NCI-H82 (cell line): ENCODE results near the gene VPS37B.
"Not testable (repeated sequence)": the region's sequence is repeated elsewhere in the genome, so short reads cannot be mapped to it uniquely, and the experiment has no call there.

Source experiments
- DNase-seq: peaks from one replicate; lab custom pipeline; 2025; lab: John Stamatoyannopoulos, UW

The VPS37B gene, protein sequence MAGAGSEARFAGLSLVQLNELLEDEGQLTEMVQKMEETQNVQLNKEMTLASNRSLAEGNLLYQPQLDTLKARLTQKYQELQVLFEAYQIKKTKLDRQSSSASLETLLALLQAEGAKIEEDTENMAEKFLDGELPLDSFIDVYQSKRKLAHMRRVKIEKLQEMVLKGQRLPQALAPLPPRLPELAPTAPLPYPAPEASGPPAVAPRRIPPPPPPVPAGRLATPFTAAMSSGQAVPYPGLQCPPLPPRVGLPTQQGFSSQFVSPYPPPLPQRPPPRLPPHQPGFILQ

GRCh38 chr12:122895704-122896636 lies at the start of gene VPS37B:
TSS of gene VPS37B (minus strand) at chr12:122896124. CDS start at chr12:122896062, 62 bp downstream.
- DNase-seq = peak; percentile 82

DNA sequence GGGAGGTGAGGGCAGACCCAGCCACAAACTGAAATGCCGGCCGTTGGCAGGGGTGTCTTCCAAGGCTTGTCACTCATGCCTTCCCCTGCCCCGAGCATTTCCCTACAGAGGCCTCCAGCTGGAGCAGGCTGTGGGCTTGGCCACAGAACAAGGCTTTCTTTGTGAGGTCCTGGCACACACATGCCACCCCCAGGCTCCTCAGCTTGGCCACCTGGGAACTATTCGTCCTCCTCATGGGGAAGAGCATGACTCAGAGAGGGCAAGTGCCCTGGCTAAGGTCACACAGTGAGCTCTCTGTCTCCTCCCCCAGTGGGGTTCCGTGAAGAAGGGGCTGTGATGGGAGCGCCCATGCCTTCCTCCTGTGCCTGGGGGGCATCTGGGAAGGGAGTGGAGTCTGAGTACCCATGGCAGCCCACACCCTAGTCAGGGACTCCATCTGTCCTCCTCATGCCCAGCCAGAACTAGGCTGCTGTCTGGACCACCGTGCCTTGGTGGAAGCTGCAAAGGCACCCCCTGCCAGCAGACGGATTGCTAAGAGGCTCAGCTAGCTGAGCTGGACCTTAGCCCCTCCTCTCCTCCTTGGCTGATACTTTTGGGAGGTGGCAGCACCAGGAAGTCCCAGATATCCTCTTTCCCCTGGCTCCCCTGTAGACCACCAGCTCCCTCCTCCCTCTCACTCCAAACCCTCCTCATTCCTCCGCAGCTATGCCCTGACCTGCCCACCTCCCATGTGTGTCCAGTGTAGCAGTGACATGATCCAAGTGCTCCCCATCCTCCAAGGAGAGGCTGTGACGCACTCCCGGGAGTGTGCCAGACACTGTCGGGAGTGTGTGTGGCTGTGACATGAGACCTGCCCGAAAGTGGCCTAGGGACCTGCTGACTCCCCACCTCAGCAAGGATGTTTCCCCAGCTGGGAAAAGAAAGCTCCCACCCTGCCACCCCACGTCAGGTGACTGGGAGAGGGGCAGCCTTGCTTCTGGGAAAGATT lies 49.0 kb upstream of the VPS37B start:
- no peak for DNase-seq

GRCh38 chr12:122943196-122943595 lies 47.3 kb upstream of the VPS37B start:
- DNase-seq = no peak

GRCh38 chr12:122942637-122943036 lies 46.7 kb upstream of the VPS37B start:
- no peak for DNase-seq

- DNase-seq = not testable (repeated sequence)
Measured at GRCh38 chr12:122941351-122941750, 45.4 kb upstream of the VPS37B start.

DNA sequence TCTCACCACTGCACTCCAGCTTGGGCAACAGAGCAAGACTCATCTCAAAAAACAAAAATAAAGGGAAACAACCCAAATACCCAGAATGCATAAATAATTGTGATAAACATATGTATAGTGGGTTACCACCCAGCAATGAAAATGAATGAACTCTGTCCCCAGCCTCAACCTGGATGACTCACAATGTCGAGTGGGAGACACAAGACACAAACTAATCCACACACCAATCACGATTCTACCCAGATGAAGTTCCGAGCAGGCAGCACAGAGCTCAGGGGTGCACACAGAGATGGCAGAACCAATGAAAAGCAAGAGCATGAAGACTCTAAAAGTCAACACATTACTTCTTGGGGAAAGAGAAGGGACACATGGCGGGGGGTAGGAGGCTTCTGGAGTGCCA lies 43.2 kb upstream of the VPS37B start:
- DNase-seq = no peak

DNA sequence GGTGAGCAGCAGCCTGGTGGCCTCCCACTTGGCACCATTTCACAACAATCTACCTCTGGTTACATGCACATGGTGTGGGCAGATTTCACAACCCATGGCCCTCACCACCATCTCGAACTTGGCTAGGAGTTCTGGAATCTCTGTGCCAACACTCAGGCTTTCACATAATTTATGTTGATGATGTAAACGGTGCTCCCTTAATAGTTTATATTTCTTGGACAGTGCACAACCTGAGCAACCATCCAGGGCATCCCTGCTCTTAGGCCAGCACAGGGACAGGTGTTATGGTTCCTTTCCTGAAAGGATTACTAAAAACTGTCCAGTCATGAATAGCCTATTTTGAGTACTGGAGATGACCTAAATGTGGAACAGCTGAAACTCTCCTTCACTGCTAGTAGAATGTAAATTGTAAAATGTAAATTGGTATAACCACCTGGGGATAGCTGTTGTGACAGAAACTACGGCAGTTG lies 41.7 kb upstream of the VPS37B start:
- no peak for DNase-seq

DNA sequence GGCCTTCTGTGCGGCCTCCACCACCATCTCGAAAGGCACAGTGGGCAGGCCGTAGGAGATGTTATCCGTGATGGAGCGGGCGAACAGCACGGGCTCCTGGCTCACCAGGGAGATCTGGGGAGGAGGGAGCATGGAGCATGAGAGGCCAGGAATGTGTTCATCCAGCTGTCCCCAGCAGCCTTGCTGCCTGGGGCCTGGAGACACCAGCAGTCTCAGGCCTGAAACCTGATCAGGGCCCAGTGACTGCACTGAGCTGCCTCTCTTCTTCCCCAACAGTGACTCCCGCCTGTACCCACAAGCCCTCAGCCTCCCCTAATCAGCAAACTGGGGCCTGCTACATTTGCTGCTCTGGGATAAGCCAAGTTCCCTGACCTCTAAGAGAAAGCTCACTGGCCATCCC lies 39.4 kb upstream of the VPS37B start:
- no peak for DNase-seq

- DNase-seq = no peak
Measured at GRCh38 chr12:122934722-122935121, 38.8 kb upstream of the VPS37B start.

- no peak for DNase-seq
Measured at GRCh38 chr12:122932207-122932606, 36.3 kb upstream of the VPS37B start.

GRCh38 chr12:122929812-122930211 lies 33.9 kb upstream of the VPS37B start:
- DNase-seq = no peak

- no peak for DNase-seq
Measured at GRCh38 chr12:122929148-122929538, 33.2 kb upstream of the VPS37B start.

DNA sequence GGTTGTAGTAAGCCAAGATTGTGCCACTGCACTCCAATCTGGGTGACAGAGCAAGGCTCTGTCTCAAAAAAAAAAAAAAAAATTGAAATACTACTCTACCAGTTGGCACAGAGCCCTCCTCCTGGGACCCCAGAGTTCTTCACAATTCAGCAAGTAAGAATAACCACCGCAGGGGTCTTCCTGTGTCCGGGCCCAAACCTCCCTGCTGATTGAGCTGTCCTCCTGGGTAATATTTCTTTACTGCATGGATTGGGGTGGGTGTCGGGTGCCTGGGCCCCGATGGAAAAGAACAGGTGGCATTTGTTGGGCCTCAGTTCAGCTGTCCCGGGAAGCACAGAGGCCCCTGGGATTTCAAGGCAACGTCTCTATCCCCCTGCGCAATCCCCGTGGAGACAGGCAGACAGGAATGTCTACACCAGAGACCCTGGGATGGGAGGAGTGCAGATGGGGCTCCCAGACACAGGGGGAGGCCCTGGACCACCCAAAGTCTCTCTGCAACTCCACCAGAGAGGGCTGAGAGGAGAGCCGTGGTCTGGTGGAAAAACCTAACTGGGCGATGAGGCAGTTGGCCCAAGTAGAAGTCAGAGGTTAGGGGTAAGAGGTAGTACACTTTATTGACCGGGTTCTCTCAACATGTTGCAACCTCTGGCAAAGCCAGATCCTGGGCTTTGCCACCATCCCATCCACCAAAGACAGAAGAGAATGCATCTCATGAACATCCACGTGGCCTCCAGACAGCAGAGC lies 32.7 kb upstream of the VPS37B start:
- DNase-seq = peak; percentile 34

DNA sequence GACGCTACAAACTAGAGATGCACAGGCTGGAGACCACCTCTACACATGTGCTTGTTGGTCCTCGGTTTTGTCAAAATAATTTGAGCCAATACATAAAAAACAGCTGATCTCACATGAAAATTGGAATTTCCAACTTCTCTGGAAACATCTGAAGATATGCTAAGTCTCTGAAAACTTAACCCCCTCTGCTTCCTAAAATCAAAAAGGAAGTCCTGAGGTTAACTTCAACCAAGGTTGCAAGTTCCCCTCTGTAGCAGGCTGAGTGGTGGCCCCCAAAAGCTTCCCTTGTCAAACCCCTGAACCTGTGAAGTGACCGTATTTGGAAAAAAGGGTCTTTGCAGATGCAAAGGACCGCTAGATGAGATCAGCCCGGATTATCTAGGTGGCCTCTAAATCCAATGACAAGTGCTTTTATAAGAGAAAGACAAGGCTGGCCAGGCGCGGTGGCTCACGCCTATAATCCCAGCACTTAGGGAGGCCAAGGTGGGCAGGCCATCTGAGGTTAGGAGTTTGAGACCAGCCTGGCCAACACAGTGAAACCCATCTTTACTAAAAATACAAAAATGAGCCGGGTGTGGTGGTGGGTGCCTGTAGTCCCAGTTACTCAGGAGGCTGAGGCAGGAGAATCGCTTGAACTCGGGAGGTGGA lies 32.0 kb upstream of the VPS37B start:
- peak; percentile 94 for DNase-seq

- no peak for DNase-seq
Measured at GRCh38 chr12:122921917-122922316, 26.0 kb upstream of the VPS37B start.

DNA sequence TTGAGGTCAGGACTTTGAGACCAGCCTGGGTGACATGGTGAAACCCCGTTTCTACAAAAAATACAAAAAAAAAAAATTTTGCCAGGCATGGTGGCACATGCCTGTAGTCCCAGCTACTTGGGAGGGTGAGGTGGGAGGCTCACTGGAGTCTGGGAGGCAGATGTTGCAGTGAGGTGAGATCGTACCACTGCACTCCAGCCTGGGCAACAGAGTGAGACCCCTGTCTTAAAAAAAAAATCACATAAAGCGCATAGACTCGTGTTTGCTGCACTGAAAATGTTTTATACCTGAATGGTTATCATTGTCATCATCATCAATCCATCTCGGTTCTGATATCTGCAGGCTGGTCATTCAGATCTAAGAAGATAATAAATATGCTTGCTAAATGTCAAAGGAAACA lies 24.8 kb upstream of the VPS37B start:
- no peak for DNase-seq

DNA sequence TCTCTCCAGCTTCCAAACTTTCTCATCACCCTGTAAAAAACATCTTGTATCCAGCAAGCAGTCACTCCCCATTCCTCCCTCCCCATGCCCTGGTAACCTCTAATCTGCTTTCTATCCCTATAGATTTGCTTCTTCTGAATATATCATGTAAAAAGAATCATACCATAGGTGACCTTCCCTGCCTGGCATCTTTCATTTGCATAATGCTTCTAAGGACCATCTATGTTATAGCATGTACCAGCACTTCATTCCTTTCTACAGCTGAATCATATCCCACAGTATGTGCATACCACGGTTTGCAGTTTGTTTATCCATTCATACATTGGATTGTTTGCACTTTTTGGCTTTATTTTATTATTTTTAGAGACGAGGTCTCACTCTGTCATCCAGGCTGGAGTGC lies 22.9 kb upstream of the VPS37B start:
- DNase-seq = no peak

GRCh38 chr12:122917507-122918121 lies 21.7 kb upstream of the VPS37B start:
- no peak for DNase-seq

GRCh38 chr12:122909442-122910288 lies 13.7 kb upstream of the VPS37B start:
- no peak for DNase-seq
